CD4-positive, alpha-beta T cell treated with Interleukin-21 for 1 hour (primary cell): Measurements from ENCODE around the gene C17orf100.

Experiments used
- DNase-seq: peaks from one replicate; pipeline ENCODE4 v3.0.0-alpha.2; 2020

C17orf100 gene

GRCh38 chr17:6696906-6697305, 45.3 kb downstream of the C17orf100 start:
- DNase-seq, result no peak

DNA sequence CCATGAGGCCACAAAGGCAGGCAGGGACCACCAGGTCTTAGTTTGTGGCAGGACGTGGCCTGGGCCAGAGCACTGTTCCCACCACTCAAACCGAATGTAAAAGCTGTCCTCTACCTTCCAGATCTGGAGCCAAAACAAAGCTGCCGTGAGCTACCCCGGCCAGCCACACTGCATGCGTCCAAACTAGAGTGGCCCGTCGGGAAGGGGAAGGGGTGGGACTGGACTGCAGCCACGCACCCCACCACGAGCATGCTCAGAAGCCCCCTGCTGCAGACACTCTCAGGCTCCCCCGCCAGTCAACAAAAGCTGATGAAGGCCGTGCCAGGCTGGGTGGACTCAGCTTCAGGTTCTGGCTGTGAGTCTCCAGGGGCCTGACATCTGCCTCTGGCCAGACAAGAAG, 46.4 kb downstream of the C17orf100 start:
- DNase-seq, result no peak

GRCh38 chr17:6699997-6700947, 48.7 kb downstream of the C17orf100 start:
- no peak for DNase-seq

GRCh38 chr17:6700948-6701307, 49.4 kb downstream of the C17orf100 start:
- no peak for DNase-seq

- peak; percentile 12 for DNase-seq
Measured at GRCh38 chr17:6701719-6702118, 50.2 kb downstream of the C17orf100 start.

- no peak for DNase-seq
Measured at GRCh38 chr17:6702567-6703215, 51.1 kb downstream of the C17orf100 start.
